Activated CD8-positive, alpha-beta T cell treated with anti-CD3 and anti-CD28 coated beads for 36 hours (primary cell): ENCODE measurements around the gene AKAP13. TPM values are rescaled to one million over a fixed set of nuclear protein-coding genes. Genes with fewer than 3 reads are reported as not detected.

Experiments used
- ATAC-seq: fragments of 200-7000 bp; cut with Tn5 transposase; one replicate; pipeline ENCODE4 v1.10.0; 2021; ENCODE audit warnings: mild to moderate bottlenecking, moderate library complexity
- CTCF ChIA-PET: fragments of 350-600 bp; sonication (Branson Sonifier 250); formaldehyde crosslinking; loops from one replicate; lab custom pipeline; 2021; ENCODE audit warnings: antibody characterized with exemption; lab: Charles Lee
- POLR2A ChIA-PET: fragments of 350-600 bp; sonication (Branson Sonifier 250); formaldehyde crosslinking; loops from one replicate; lab custom pipeline; 2021; ENCODE audit warnings: antibody characterized with exemption; lab: Charles Lee
- DNase-seq: peaks from one replicate; pipeline ENCODE4 v3.0.0-alpha.2; 2020
- H3K27ac Mint-ChIP-seq: one replicate; pipeline ENCODE4 v1.8.0; 2021; ENCODE audit warnings: mild to moderate bottlenecking, mixed read lengths
- H3K27me3 Mint-ChIP-seq: one replicate; pipeline ENCODE4 v1.8.0; 2021; ENCODE audit warnings: mixed read lengths
- H3K36me3 Mint-ChIP-seq: one replicate; pipeline ENCODE4 v1.8.0; 2021; ENCODE audit warnings: low read depth, mixed read lengths
- H3K4me1 Mint-ChIP-seq: one replicate; pipeline ENCODE4 v1.8.0; 2021; ENCODE audit warnings: low read depth, mixed read lengths
- H3K4me3 Mint-ChIP-seq: one replicate; pipeline ENCODE4 v1.8.0; 2021; ENCODE audit warnings: mild to moderate bottlenecking, moderate library complexity, mixed read lengths
- H3K9me3 Mint-ChIP-seq: one replicate; pipeline ENCODE4 v1.8.0; 2021; ENCODE audit warnings: mixed read lengths
- CTCF ChIP-seq: fragments of 200-600 bp; IDR thresholded peaks from one replicate; pipeline ENCODE4 v1.8.0; 2022; ENCODE audit warnings: antibody characterized with exemption, mild to moderate bottlenecking
- intact Hi-C: fragments of 100-400 bp; cut with micrococcal nuclease; formaldehyde crosslinking; loops from one replicate; pipeline ENCODE4 v1.10.0; 2022
- total RNA-seq, 2 experiments: library from RNA; stranded (reverse); gene quantifications; one replicate each; pipeline ENCODE4 v1.2.3, GENCODE V29; 2021

AKAP13 gene
- total RNA-seq, 2 experiments from 2014 or later, result 79.1 to 79.5 TPM

- no peak for TF ChIP-seq CTCF
- H3K4me3 Mint-ChIP-seq, result no peak overlapping the region
- peaks cover 36% of the 10 kb centered on the region for H3K36me3 Mint-ChIP-seq
- no peaks in the 10 kb centered on the region for H3K9me3 Mint-ChIP-seq
- ATAC-seq, result no peak
- no peaks in the 10 kb centered on the region for H3K4me1 Mint-ChIP-seq
- no peaks in the 10 kb centered on the region for H3K27me3 Mint-ChIP-seq
- ChIA-PET CTCF (no interaction called here), POLR2A (no interaction called here)
- DNase-seq, result no peak
- intact Hi-C loops, result no loop called here
- peak overlapping the region; percentile 8 for H3K27ac Mint-ChIP-seq
Measured at GRCh38 chr15:85622221-85622831, 241.9 kb downstream of the AKAP13 start.

- Mint-ChIP-seq H3K27ac (peak overlapping the region; percentile 21), H3K4me1 (peaks cover 2% of the 10 kb centered on the region), H3K36me3 (peaks cover 37% of the 10 kb centered on the region), H3K4me3 (no peak overlapping the region), H3K27me3 (no peaks in the 10 kb centered on the region), H3K9me3 (no peaks in the 10 kb centered on the region)
- TF ChIP-seq CTCF, result no peak
- CTCF ChIA-PET, result interaction anchor here (0.9 to 1.9 kb wide), 3 partner anchors 79 to 327 kb away, joined by 3 read pairs; no protein-coding TSS in a partner anchor
- DNase-seq (no peak), ATAC-seq (no peak)
- intact Hi-C loops, result no loop called here
- POLR2A ChIA-PET, result interaction anchor here (1.3 kb wide), 1 partner anchor 17 kb away, joined by 4 read pairs; no protein-coding TSS in a partner anchor
Measured at GRCh38 chr15:85623315-85624049, 243.1 kb downstream of the AKAP13 start.

GRCh38 chr15:85624291-85624801, 243.9 kb downstream of the AKAP13 start:
- ATAC-seq, result no peak
- intact Hi-C loops, result no loop called here
- H3K9me3 Mint-ChIP-seq, result no peaks in the 10 kb centered on the region
- H3K27me3 Mint-ChIP-seq, result no peaks in the 10 kb centered on the region
- no peak overlapping the region for H3K4me3 Mint-ChIP-seq
- CTCF ChIA-PET, result interaction anchor here (0.9 to 1.9 kb wide), 5 partner anchors 44 to 328 kb away, joined by 3 read pairs; no protein-coding TSS in a partner anchor
- POLR2A ChIA-PET, result interaction anchor here (1.3 to 1.8 kb wide), 3 partner anchors 16 to 328 kb away, joined by 3 to 4 read pairs (median 4); no protein-coding TSS in a partner anchor
- H3K27ac Mint-ChIP-seq, result peak overlapping the region; percentile 85
- no peak for TF ChIP-seq CTCF
- peaks cover 2% of the 10 kb centered on the region for H3K4me1 Mint-ChIP-seq
- no peak for DNase-seq
- H3K36me3 Mint-ChIP-seq, result peaks cover 37% of the 10 kb centered on the region

GRCh38 chr15:85625166-85625830, 244.9 kb downstream of the AKAP13 start:
- no peak for TF ChIP-seq CTCF

More at GRCh38 chr15:85625166-85625830, 244.9 kb downstream of the AKAP13 start:
- ChIA-PET POLR2A (interaction anchor here (1.0 to 1.8 kb wide), 7 partner anchors 8 to 329 kb away, joined by 3 to 9 read pairs (median 3); no protein-coding TSS in a partner anchor), CTCF (interaction anchor here (0.9 to 1.3 kb wide), 4 partner anchors 42 to 139 kb away, joined by 3 to 4 read pairs (median 3); no protein-coding TSS in a partner anchor)
- Mint-ChIP-seq H3K4me3 (peak overlapping the region; percentile 16), H3K4me1 (peaks cover 6% of the 10 kb centered on the region), H3K9me3 (no peaks in the 10 kb centered on the region), H3K36me3 (peaks cover 39% of the 10 kb centered on the region), H3K27ac (peak overlapping the region; percentile 85), H3K27me3 (no peaks in the 10 kb centered on the region)
- DNase-seq, result peak; percentile 39
- ATAC-seq, result peak; percentile 37
- intact Hi-C loops, result loop anchor here (1.0 kb wide), 2 partner anchors 21 to 43 kb away; no protein-coding TSS in a partner anchor
